GM12873 (cell line): ENCODE data around the gene ZNF430.

Experiments used
- TF ChIP-seq, protein P1 (sequence below): IDR thresholded peaks from 2 replicates; pipeline ENCODE4 v1.5.1; 2012; ENCODE audit warnings: low read depth, mild to moderate bottlenecking, moderate library complexity, low read length, control low read depth; ENCODE audit not compliant: insufficient read depth; ENCODE audit errors: missing control alignments

ZNF430 gene

GRCh38 chr19:21094347-21095025 is 74.0 kb downstream of the ZNF430 start:
- TF ChIP-seq, protein P1, sequence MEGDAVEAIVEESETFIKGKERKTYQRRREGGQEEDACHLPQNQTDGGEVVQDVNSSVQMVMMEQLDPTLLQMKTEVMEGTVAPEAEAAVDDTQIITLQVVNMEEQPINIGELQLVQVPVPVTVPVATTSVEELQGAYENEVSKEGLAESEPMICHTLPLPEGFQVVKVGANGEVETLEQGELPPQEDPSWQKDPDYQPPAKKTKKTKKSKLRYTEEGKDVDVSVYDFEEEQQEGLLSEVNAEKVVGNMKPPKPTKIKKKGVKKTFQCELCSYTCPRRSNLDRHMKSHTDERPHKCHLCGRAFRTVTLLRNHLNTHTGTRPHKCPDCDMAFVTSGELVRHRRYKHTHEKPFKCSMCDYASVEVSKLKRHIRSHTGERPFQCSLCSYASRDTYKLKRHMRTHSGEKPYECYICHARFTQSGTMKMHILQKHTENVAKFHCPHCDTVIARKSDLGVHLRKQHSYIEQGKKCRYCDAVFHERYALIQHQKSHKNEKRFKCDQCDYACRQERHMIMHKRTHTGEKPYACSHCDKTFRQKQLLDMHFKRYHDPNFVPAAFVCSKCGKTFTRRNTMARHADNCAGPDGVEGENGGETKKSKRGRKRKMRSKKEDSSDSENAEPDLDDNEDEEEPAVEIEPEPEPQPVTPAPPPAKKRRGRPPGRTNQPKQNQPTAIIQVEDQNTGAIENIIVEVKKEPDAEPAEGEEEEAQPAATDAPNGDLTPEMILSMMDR = no peak

- TF ChIP-seq, protein P1 = no peak
These were observed 77.8 kb downstream of the ZNF430 start for GRCh38 chr19:21098291-21098690.

DNA sequence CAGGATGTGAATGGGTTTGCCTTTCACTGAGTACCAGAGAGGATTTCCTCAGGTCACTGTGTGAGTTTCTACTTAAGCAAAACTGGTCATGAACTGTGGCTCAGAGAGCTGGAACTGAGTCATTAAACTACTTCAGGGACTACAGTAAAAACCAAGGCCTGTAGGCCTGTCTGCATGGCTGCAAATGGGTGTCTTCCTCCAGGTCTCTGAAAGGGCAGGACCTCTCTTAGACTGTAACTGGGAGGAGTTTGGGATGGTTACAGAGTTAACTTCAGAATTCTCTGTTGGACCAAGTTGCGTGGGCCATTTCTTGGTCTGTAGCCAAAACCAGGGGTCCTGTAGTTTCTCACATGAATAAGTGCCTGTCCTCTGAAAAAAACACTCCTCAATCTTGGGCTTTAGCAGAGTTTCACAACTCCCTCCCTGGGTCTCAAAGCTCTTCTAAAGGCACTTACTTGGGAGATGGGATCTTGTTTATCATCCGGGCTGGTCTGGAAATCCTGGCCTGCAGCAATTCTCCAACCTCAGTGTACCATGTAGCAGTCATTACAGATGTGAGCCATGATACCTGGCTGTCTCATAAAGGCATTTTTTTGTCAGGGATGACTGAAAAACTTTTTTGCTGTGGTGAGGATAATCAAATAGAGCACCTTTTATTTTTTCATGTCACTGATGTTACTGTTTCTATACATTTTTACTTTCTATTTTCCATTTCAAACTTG is 81.2 kb downstream of the ZNF430 start:
- TF ChIP-seq, protein P1 = no peak

DNA sequence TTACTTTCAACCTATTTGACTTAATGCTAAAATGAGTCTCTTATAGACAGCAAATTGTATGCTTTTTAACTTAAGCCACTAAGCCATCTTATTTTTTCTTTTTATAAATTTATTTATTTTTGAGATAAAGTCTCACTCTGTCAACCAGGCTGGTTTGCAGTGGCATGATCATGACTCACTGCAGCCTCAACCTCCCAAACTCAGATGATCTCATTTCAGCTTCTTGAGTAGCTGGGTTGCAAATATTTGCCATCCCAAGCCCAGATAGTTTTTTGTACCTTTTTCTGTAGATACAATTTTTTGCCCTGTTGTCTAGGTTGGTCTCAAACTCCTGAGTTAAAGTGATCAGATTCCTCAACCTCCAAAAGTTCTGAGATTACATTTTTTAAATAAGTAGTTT is 88.7 kb downstream of the ZNF430 start:
- TF ChIP-seq, protein P1 = no peak
